ENCODE results near the gene PIP4K2A. TPM values are rescaled to one million over a fixed set of nuclear protein-coding genes. Genes with fewer than 3 reads are reported as not detected.

PIP4K2A gene
- total and polyA plus RNA-seq, 2 of the 8 experiments (the other 6 are each of a cell fraction or from before 2014, with no cell fraction given), result 19.0 to 60.9 TPM

- no peak overlapping the region for H2BK20ac ChIP-seq (ENCODE audit: low read length)
- no peaks in the 10 kb centered on the region for H3K27me3 ChIP-seq (replicated peaks in 1 of 4; ENCODE audit: control insufficient read depth in 3 of 4, extremely low read depth in 1 of 4, insufficient read depth in 3 of 4, low read length in 3 of 4)
- TF ChIP-seq SUZ12 (IDR thresholded peaks at IDR 0.05; ENCODE audit: low read length) (no peak), POU5F1 (IDR thresholded peaks at IDR 0.05; ENCODE audit: low read depth, low read length) (no peak)
- no peaks in the 10 kb centered on the region for H3K79me1 ChIP-seq (ENCODE audit: low read depth, low read length)
- no peaks in the 10 kb centered on the region for H3K23me2 ChIP-seq (ENCODE audit: low read depth, low read length)
- H3K9me3 ChIP-seq (ENCODE audit: insufficient read depth in 2 of 2, low read depth in 1 of 2, low read length in 1 of 2), result no peaks in the 10 kb centered on the region
- no peak overlapping the region for H4K8ac ChIP-seq (ENCODE audit: extremely low read depth, insufficient read depth, low read length)
- H3K27ac ChIP-seq (ENCODE audit: low read depth, low read length), result no peak overlapping the region
- no peak overlapping the region for H4K91ac ChIP-seq (replicated peaks; ENCODE audit: insufficient read length, low read length)
- DNase-seq (ENCODE audit: low read depth in 1 of 2, low spot score in 2 of 2) (no peak), FAIRE-seq (no peak)
- CTCF ChIA-PET (ENCODE audit: partially characterized antibody), result interaction anchor here (0.8 to 1.4 kb wide), 2 partner anchors 58 to 261 kb away, joined by 3 read pairs; no protein-coding TSS in a partner anchor
- POLR2A ChIA-PET (ENCODE audit: partially characterized antibody), result no interaction called here
- no peak overlapping the region for H2BK12ac ChIP-seq (ENCODE audit: low read depth, low read length)
- no peaks in the 10 kb centered on the region for H3K36me3 ChIP-seq (ENCODE audit: control insufficient read depth in 2 of 4, insufficient read depth in 4 of 4, low read length in 3 of 4)
- no peaks in the 10 kb centered on the region for H4K20me1 ChIP-seq (replicated peaks in 1 of 2; ENCODE audit: control insufficient read depth in 1 of 2, insufficient read depth in 2 of 2, low read length in 2 of 2)
- no peak overlapping the region for H3K9ac ChIP-seq (replicated peaks in 1 of 4; ENCODE audit: extremely low read depth in 1 of 4, low read depth in 3 of 4, low read length in 3 of 4)
- no peaks in the 10 kb centered on the region for H3K4me1 ChIP-seq (replicated peaks in 1 of 4; ENCODE audit: control insufficient read depth in 3 of 4, insufficient read depth in 4 of 4, low read length in 3 of 4)
- no peak overlapping the region for H3K4ac ChIP-seq (replicated peaks; ENCODE audit: insufficient read length, low read depth, low read length)
- 0 out of 2 replicates have a peak overlapping the region, but pooled peaks have one; percentile 52 for H2AFZ ChIP-seq (ENCODE audit: low read length)
- no peak overlapping the region for H3K4me3 ChIP-seq (ENCODE audit: extremely low read depth in 1 of 4, insufficient read depth in 2 of 4, low read depth in 3 of 4, low read length in 4 of 4)
- 82% methylated on average over 3 of the region's 3 CpGs; no CpG with 5 or more reads in 1 of the 2 experiments for WGBS, 2 experiments (ENCODE audit: extremely low coverage in 1 of 2, insufficient coverage in 1 of 2, insufficient read length in 1 of 2, insufficient replicate concordance in 2 of 2, low coverage in 1 of 2, low lambda C conversion rate in 2 of 2, missing lambda C conversion rate in 1 of 2)
- H2BK15ac ChIP-seq (ENCODE audit: low read length), result no peak overlapping the region
- H4K5ac ChIP-seq (ENCODE audit: insufficient read length, low read depth, low read length), result no peak overlapping the region
- H2AK5ac ChIP-seq (ENCODE audit: low read depth, low read length), result no peak overlapping the region
- H3K23ac ChIP-seq (ENCODE audit: insufficient read length), result no peak overlapping the region
- no peak overlapping the region for H2BK120ac ChIP-seq (replicated peaks; ENCODE audit: low read depth, low read length)
- H3K79me2 ChIP-seq (ENCODE audit: control insufficient read depth in 1 of 2, insufficient read depth in 2 of 2, low read length in 2 of 2), result no peaks in the 10 kb centered on the region
- H3K56ac ChIP-seq (replicated peaks; ENCODE audit: insufficient read length, low read depth, low read length), result no peak overlapping the region
- H3K4me2 ChIP-seq (ENCODE audit: insufficient read depth in 1 of 2, low read depth in 2 of 2, low read length in 2 of 2), result no peak overlapping the region
- H2BK5ac ChIP-seq (ENCODE audit: low read depth, low read length), result no peak overlapping the region
- no peak overlapping the region for H3K14ac ChIP-seq (ENCODE audit: insufficient read length)
- H3K18ac ChIP-seq (ENCODE audit: extremely low read depth, low read length), result no peak overlapping the region
Observed at GRCh38 chr10:22727663-22728062, 13.3 kb upstream of the PIP4K2A start.

Data from H1 (cell line).